GM19452 (cell line): Measurements from ENCODE around the gene EBF3.

Experiments
- ATAC-seq: cut with Tn5 transposase; IDR thresholded peaks from one replicate; pipeline ENCODE4 v1.9.1; 2021; ENCODE audit not compliant: unreplicated experiment

The EBF3 gene

GRCh38 chr10:129877773-129878371, 86.2 kb downstream of the EBF3 start:
- ATAC-seq: no peak

GRCh38 chr10:129876838-129877237, 87.2 kb downstream of the EBF3 start:
- no peak for ATAC-seq

GRCh38 chr10:129875993-129876726, 87.9 kb downstream of the EBF3 start:
- no peak for ATAC-seq

- no peak for ATAC-seq
Measured at GRCh38 chr10:129873351-129873750, 90.7 kb downstream of the EBF3 start.

- ATAC-seq: no peak
Measured at GRCh38 chr10:129871966-129872365, 92.1 kb downstream of the EBF3 start.

- no peak for ATAC-seq
Measured at GRCh38 chr10:129870961-129871621, 93.0 kb downstream of the EBF3 start.

- no peak for ATAC-seq
Measured at GRCh38 chr10:129870474-129870757, 93.7 kb downstream of the EBF3 start.

GRCh38 chr10:129869596-129870473, 94.2 kb downstream of the EBF3 start:
- no peak for ATAC-seq

- no peak for ATAC-seq
Measured at GRCh38 chr10:129868449-129869035, 95.5 kb downstream of the EBF3 start.

GRCh38 chr10:129867631-129868179, 96.4 kb downstream of the EBF3 start:
- no peak for ATAC-seq

- no peak for ATAC-seq
Measured at GRCh38 chr10:129866894-129867293, 97.2 kb downstream of the EBF3 start.

GRCh38 chr10:129865960-129866359, 98.1 kb downstream of the EBF3 start:
- ATAC-seq: no peak

GRCh38 chr10:129865413-129865812, 98.7 kb downstream of the EBF3 start:
- no peak for ATAC-seq

- ATAC-seq: no peak
Measured at GRCh38 chr10:129864601-129865126, 99.4 kb downstream of the EBF3 start.

GRCh38 chr10:129864082-129864481, 100.0 kb downstream of the EBF3 start:
- ATAC-seq: no peak

- ATAC-seq: no peak
Measured at GRCh38 chr10:129863201-129863663, 100.8 kb downstream of the EBF3 start.

GRCh38 chr10:129861776-129862531, 102.1 kb downstream of the EBF3 start:
- no peak for ATAC-seq

- no peak for ATAC-seq
Measured at GRCh38 chr10:129860396-129860795, 103.7 kb downstream of the EBF3 start.

- no peak for ATAC-seq
Measured at GRCh38 chr10:129859536-129859935, 104.5 kb downstream of the EBF3 start.
